Spleen (tissue), 7 donors: ENCODE measurements around the gene MPHOSPH10.

Source experiments
- CTCF ChIP-seq, 11 experiments: fragments of 200-600 bp in 7 of 11; fragments of 450-650 bp in 4 of 11; sonication (generic) in 4 of 11; IDR thresholded peaks in 8 of 11; conservative IDR thresholded peaks in 3 of 11; 1 replicate in 7 of 11; 2 replicates in 4 of 11; pipeline versions ENCODE4 v1.4.0 to v1.8.0; 2016 to 2021; ENCODE audit warnings: antibody characterized with exemption in 11 of 11, inconsistent platforms in 4 of 11, mild to moderate bottlenecking in 1 of 11
- POLR2A ChIP-seq, 3 donors: fragments of 450-650 bp; IDR thresholded peaks; one replicate each; pipeline ENCODE4 v1.5.1; 2017; ENCODE audit warnings: antibody characterized with exemption in 3 of 3, mild to moderate bottlenecking in 1 of 3
- POLR2AphosphoS5 ChIP-seq, 3 donors: sonication (generic); formaldehyde crosslinking; IDR thresholded peaks; one replicate each; pipeline ENCODE4 v1.5.1; 2017; ENCODE audit warnings: antibody characterized with exemption in 3 of 3
- donor health status: DM: no; HTN: no; CAD: no; lungs with moderate emphysema.
- donor health status: DM: no; HTN: no; CAD: no.
- donor health status: DM: no; HTN: no; CAD: no.

GRCh38 chr2:71120195-71120594 lies 10.2 kb upstream of the MPHOSPH10 start:
- TF ChIP-seq CTCF (IDR thresholded peaks at IDR 0.05 in 8 of 11, conservative IDR thresholded peaks at IDR 0.05 in 3 of 11) (no peak), POLR2AphosphoS5 (IDR thresholded peaks at IDR 0.05) (no peak), POLR2A (IDR thresholded peaks at IDR 0.05) (no peak)
